Cardiac fibroblast (primary cell): Measurements from ENCODE around the gene KCNMB2.

Source experiments
- DNase-seq, 2 donors: peaks; one replicate each; pipeline versions ENCODE4 v3.0.0 to v3.0.0-alpha.2; 2010; ENCODE audit warnings: low read depth in 2 of 2
- H3K4me3 ChIP-seq, 2 donors: replicated peaks in 1 of 2; 1 replicate in 1 of 2; 2 replicates in 1 of 2; pipeline ENCODE4 v1.5.1; 2011; ENCODE audit warnings: low read depth in 2 of 2, low read length in 2 of 2, mild to moderate bottlenecking in 2 of 2, moderate library complexity in 1 of 2
- CTCF ChIP-seq: IDR thresholded peaks from one replicate; pipeline ENCODE4 v1.5.1; 2011; ENCODE audit warnings: low read depth, mild to moderate bottlenecking, low read length, inconsistent platforms

Gene KCNMB2

DNA sequence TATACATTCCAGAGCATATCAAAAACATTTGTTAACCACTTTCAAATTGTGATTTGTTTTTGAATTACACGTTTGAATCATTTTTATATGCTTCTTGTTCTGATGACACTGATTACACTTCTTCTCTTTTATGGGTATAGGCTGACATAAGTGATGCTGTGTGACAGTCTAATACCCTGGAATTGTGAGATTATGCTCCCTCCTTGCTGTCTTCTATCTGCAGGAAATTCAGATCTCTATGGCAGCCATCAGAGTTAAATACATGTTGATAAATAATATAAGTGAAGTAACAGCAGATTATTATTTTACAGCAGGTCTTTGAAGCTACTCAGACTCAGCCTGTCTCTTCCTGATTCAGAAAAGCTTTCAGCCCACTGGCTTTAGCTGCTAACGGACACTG lies 286.5 kb downstream of the KCNMB2 start:
- TF ChIP-seq CTCF = no peak
- no peak for DNase-seq
- no peak overlapping the region for H3K4me3 ChIP-seq

- no peak overlapping the region for H3K4me3 ChIP-seq
- no peak for DNase-seq
- no peak for TF ChIP-seq CTCF
Measured at GRCh38 chr3:178823150-178823549, 286.9 kb downstream of the KCNMB2 start.

DNA sequence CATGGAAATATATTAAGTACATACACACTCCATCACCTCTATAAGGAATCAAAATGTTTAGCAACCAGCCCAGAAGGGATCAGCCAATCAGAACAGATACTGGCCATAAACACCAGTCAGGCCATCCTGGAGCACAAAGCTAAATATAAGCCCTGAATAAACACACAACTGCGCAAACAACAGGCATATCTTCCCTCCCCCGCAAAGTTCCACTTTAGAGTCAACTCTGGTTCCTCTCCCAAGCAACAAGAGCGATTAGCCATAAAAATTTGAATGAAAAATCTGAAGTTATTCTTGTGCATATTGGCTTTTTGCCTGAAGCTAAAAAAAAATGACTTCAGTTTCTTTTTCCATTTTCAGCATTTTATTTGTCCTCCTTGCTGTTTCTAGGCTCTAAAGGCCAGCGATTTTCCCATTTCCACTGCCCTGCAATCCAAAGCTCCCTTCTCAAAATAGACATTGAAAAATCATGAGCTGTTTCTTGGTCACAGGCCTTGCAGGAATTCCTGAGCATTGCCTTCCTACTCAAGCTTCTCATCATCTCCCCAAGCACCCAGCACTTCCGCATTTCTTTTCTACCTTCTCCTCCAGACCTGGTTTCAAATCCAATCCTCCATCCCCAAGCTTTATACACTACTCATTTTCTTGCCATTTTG lies 287.5 kb downstream of the KCNMB2 start:
- no peak for TF ChIP-seq CTCF
- peak; percentile 13 to 39 for DNase-seq
- H3K4me3 ChIP-seq = no peak overlapping the region

GRCh38 chr3:178826435-178827123 lies 290.3 kb downstream of the KCNMB2 start:
- H3K4me3 ChIP-seq = no peak overlapping the region
- no peak for TF ChIP-seq CTCF
- no peak for DNase-seq

- TF ChIP-seq CTCF = no peak
- DNase-seq = no peak
- no peak overlapping the region for H3K4me3 ChIP-seq
Measured at GRCh38 chr3:178827285-178827856, 291.1 kb downstream of the KCNMB2 start.

DNA sequence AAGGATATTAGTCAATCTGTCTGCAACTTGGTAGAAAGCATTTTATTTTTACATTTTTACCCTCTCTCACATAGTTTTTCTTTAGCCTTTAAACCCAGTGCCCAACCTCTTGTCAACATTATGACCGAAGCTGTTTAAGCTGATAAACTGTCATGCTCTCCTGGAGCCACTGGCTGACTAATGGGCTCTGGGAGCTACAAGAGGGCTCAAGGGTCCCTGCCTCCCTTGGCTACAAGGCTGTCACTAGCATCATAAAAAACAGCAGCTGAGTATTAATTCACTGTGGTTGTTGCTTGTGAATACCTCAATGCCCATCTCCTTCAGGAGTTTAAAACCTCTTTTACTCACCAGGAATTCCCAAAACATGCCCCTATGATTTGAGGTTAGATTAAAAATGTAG lies 297.5 kb downstream of the KCNMB2 start:
- TF ChIP-seq CTCF = no peak
- no peak overlapping the region for H3K4me3 ChIP-seq
- no peak for DNase-seq

GRCh38 chr3:178835033-178835432 lies 298.8 kb downstream of the KCNMB2 start:
- no peak overlapping the region for H3K4me3 ChIP-seq
- TF ChIP-seq CTCF = no peak
- DNase-seq = no peak
